ENCODE measurements around the gene DYNC1H1. TPM values are rescaled to one million over a fixed set of nuclear protein-coding genes. Genes with fewer than 3 reads are reported as not detected.

DYNC1H1 gene
- total and polyA plus RNA-seq, 10 donors, result 65.9 to 446 (median 351) TPM

DNA sequence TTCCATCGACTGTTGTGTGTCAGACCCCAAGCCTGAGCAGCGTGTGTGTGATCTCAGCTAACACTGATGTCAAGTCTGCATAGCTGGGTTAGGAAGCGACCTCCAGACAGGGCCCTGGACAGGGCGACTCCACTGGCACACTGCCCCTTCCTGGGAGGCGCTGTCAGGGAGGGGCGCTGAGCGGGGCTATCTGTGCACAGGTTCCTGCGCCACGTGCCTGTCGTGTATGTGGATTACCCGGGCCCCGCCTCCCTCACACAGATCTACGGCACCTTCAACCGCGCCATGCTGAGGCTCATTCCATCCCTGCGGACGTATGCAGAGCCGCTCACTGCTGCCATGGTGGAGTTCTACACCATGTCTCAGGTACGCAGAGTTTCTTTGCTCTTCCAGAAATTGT lies 53.9 kb downstream of the DYNC1H1 start:
- TF ChIP-seq, protein P1, sequence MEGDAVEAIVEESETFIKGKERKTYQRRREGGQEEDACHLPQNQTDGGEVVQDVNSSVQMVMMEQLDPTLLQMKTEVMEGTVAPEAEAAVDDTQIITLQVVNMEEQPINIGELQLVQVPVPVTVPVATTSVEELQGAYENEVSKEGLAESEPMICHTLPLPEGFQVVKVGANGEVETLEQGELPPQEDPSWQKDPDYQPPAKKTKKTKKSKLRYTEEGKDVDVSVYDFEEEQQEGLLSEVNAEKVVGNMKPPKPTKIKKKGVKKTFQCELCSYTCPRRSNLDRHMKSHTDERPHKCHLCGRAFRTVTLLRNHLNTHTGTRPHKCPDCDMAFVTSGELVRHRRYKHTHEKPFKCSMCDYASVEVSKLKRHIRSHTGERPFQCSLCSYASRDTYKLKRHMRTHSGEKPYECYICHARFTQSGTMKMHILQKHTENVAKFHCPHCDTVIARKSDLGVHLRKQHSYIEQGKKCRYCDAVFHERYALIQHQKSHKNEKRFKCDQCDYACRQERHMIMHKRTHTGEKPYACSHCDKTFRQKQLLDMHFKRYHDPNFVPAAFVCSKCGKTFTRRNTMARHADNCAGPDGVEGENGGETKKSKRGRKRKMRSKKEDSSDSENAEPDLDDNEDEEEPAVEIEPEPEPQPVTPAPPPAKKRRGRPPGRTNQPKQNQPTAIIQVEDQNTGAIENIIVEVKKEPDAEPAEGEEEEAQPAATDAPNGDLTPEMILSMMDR (IDR thresholded peaks at IDR 0.05 in 8 of 11, conservative IDR thresholded peaks at IDR 0.05 in 3 of 11), result no peak
- TF ChIP-seq POLR2AphosphoS5 (IDR thresholded peaks at IDR 0.05) (peak; percentile 12 to 64 (median 35)), POLR2A (IDR thresholded peaks at IDR 0.05) (no peak)
- peak; percentile 67 for DNase-seq
- no peaks in the 10 kb centered on the region for H3K27me3 ChIP-seq (replicated peaks in 1 of 7)
- peaks cover 5 to 100% (median 100%) of the 10 kb centered on the region in 6 donors for H3K36me3 ChIP-seq
- 94 to 97% (median 95%) methylated on average over 19 of the region's 19 CpGs for WGBS, 5 donors
- H3K4me1 ChIP-seq, result no peaks in the 10 kb centered on the region
- H3K9me3 ChIP-seq, result no peaks in the 10 kb centered on the region
- intact Hi-C loops (cut with DNase I; ENCODE audit: low total_unique reads), result no loop called here
- no peak overlapping the region for H3K27ac ChIP-seq
- no peak overlapping the region for H3K4me3 ChIP-seq

GRCh38 chr14:102019006-102019540 lies 54.7 kb downstream of the DYNC1H1 start:
- no peak overlapping the region for H3K27ac ChIP-seq
- no peaks in the 10 kb centered on the region for H3K9me3 ChIP-seq
- H3K4me3 ChIP-seq, result no peak overlapping the region
- no peaks in the 10 kb centered on the region for H3K4me1 ChIP-seq
- no peaks in the 10 kb centered on the region for H3K27me3 ChIP-seq (replicated peaks in 1 of 7)
- WGBS, 5 donors, result 90 to 92% (median 92%) methylated on average over 9 of the region's 9 CpGs
- TF ChIP-seq POLR2AphosphoS5 (IDR thresholded peaks at IDR 0.05) (no peak), POLR2A (IDR thresholded peaks at IDR 0.05) (no peak)
- TF ChIP-seq, protein P1 (IDR thresholded peaks at IDR 0.05 in 8 of 11, conservative IDR thresholded peaks at IDR 0.05 in 3 of 11), result no peak
- DNase-seq, result no peak
- peaks cover 5 to 100% (median 100%) of the 10 kb centered on the region in 6 donors for H3K36me3 ChIP-seq
- intact Hi-C loops (cut with DNase I; ENCODE audit: low total_unique reads), result no loop called here

DNA sequence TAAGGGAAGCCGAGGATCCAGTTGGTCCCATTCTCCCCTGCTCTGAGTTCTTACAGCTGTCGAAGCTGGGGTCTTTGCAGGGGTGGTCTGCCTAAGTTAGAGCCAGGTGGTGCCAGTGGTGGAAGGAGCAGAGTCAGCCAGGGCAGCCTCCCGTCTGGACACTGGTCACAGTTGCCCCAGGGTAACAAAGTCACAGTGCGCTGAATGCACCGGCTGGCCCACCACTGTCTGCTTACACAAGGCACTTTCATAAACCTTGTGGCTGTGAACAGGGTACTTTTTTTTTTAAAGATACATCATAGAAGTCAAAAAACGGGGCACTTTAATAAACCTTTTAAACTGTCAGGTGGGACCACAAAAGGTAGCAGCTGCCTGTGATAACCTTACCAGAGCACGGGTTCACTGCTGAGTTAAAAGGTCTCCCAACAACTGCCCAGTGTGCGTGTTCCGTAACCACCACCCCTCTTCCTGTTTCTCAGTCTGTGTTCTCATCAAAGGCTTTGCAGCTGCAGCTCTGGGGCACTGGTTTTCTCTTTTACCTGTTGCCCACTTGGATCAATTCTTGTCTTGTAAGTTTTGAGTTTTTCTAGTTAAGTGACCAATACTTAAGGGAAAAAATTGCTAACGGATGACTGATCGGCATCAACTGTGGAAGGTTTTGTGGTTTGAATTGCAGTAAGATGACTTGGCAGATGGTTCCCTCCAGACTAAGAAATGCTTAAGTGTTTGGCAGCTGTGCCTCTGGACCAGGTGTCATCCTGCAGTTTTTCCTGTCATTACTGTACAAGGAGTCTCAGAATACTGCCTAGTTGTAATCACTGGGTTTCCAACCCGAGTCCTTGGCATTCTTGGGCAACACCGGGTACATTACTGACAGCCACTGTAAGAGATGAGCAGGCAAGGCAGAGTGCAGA lies 55.9 kb downstream of the DYNC1H1 start:
- H3K27me3 ChIP-seq (replicated peaks in 1 of 7), result no peaks in the 10 kb centered on the region
- H3K9me3 ChIP-seq, result no peaks in the 10 kb centered on the region
- no peak for DNase-seq
- no peaks in the 10 kb centered on the region for H3K4me1 ChIP-seq
- TF ChIP-seq POLR2AphosphoS5 (IDR thresholded peaks at IDR 0.05), result no peak
- TF ChIP-seq, protein P1 (IDR thresholded peaks at IDR 0.05 in 8 of 11, conservative IDR thresholded peaks at IDR 0.05 in 3 of 11), result no peak
- TF ChIP-seq POLR2A (IDR thresholded peaks at IDR 0.05), result no peak
- peak overlapping the region in 1 of 8 donors; percentile 8 for H3K27ac ChIP-seq
- WGBS, 5 donors, result 56 to 82% (median 64%) methylated on average over 13 of the region's 13 CpGs
- H3K36me3 ChIP-seq, result peaks cover 5 to 100% (median 100%) of the 10 kb centered on the region in 6 donors
- intact Hi-C loops (cut with DNase I; ENCODE audit: low total_unique reads), result no loop called here
- no peak overlapping the region for H3K4me3 ChIP-seq

GRCh38 chr14:102026934-102027333 lies 62.6 kb downstream of the DYNC1H1 start:
- no peak overlapping the region for H3K27ac ChIP-seq
- H3K4me3 ChIP-seq, result no peak overlapping the region
- H3K27me3 ChIP-seq (replicated peaks in 1 of 7), result no peaks in the 10 kb centered on the region
- intact Hi-C loops (cut with DNase I; ENCODE audit: low total_unique reads), result no loop called here
- DNase-seq, result no peak
- peaks cover 13 to 100% (median 100%) of the 10 kb centered on the region in 6 donors for H3K36me3 ChIP-seq
- TF ChIP-seq POLR2A (IDR thresholded peaks at IDR 0.05) (no peak), POLR2AphosphoS5 (IDR thresholded peaks at IDR 0.05) (no peak)
- TF ChIP-seq, protein P1 (IDR thresholded peaks at IDR 0.05 in 8 of 11, conservative IDR thresholded peaks at IDR 0.05 in 3 of 11), result no peak
- 91 to 96% (median 94%) methylated on average over 9 of the region's 9 CpGs for WGBS, 5 donors
- H3K4me1 ChIP-seq, result no peaks in the 10 kb centered on the region
- no peaks in the 10 kb centered on the region for H3K9me3 ChIP-seq

All from spleen (tissue), 11 donors.